ENCODE data around the gene WDR1.

WDR1 gene

GRCh38 chr4:10085386-10085785, 31.2 kb downstream of the WDR1 start:
- H3K27ac ChIP-seq (ENCODE audit: low read depth, low read length), result no peak overlapping the region
- TF ChIP-seq EZH2phosphoT487 (conservative IDR thresholded peaks at IDR 0.05; ENCODE audit: low read length) (no peak), CTCF (IDR thresholded peaks at IDR 0.05; ENCODE audit: insufficient read depth, low read length, poor library complexity, severe bottlenecking) (no peak)

GRCh38 chr4:10084651-10085358, 31.8 kb downstream of the WDR1 start:
- H2AFZ ChIP-seq (ENCODE audit: low read depth, low read length, severe bottlenecking), result no peak overlapping the region
- H3F3A ChIP-seq (ENCODE audit: insufficient read depth), result no peaks in the 10 kb centered on the region
- no peak overlapping the region for H3K27ac ChIP-seq (ENCODE audit: low read depth, low read length)
- H3K4me3 ChIP-seq (ENCODE audit: insufficient read depth, low read length, poor library complexity, severe bottlenecking), result no peak overlapping the region
- no peak overlapping the region for H3K9ac ChIP-seq (ENCODE audit: low read length)
- no peaks in the 10 kb centered on the region for H3K9me2 ChIP-seq (replicated peaks; ENCODE audit: insufficient read depth, low read length)
- TF ChIP-seq CTCF (IDR thresholded peaks at IDR 0.05; ENCODE audit: insufficient read depth, low read length, poor library complexity, severe bottlenecking), result no peak
- no peak for TF ChIP-seq EZH2phosphoT487 (conservative IDR thresholded peaks at IDR 0.05; ENCODE audit: low read length)
- H3K27me3 ChIP-seq (ENCODE audit: low read length), result no peaks in the 10 kb centered on the region
- no peak overlapping the region for H3K4me2 ChIP-seq (ENCODE audit: low read depth, low read length, poor library complexity, severe bottlenecking)
- H4K20me1 ChIP-seq (ENCODE audit: low read depth, low read length), result peaks cover 5% of the 10 kb centered on the region; the same call in 1 of the 2 replicates
- H3K36me3 ChIP-seq (ENCODE audit: low read length), result no peaks in the 10 kb centered on the region; the same call in 1 of the 2 replicates
- H3K9me3 ChIP-seq (ENCODE audit: insufficient read depth, low read length), result no peaks in the 10 kb centered on the region
- no peaks in the 10 kb centered on the region for H3K79me2 ChIP-seq (ENCODE audit: insufficient read depth, low read length)

More at GRCh38 chr4:10085386-10085785, 31.2 kb downstream of the WDR1 start:
- peaks cover 10% of the 10 kb centered on the region; the same call in 1 of the 2 replicates for H4K20me1 ChIP-seq (ENCODE audit: low read depth, low read length)
- H2AFZ ChIP-seq (ENCODE audit: low read depth, low read length, severe bottlenecking), result no peak overlapping the region
- no peak overlapping the region for H3K9ac ChIP-seq (ENCODE audit: low read length)
- peaks cover 3% of the 10 kb centered on the region; the same call in 1 of the 2 replicates for H3K36me3 ChIP-seq (ENCODE audit: low read length)
- H3K79me2 ChIP-seq (ENCODE audit: insufficient read depth, low read length), result no peaks in the 10 kb centered on the region
- no peak overlapping the region for H3K4me3 ChIP-seq (ENCODE audit: insufficient read depth, low read length, poor library complexity, severe bottlenecking)
- H3F3A ChIP-seq (ENCODE audit: insufficient read depth), result no peaks in the 10 kb centered on the region
- H3K9me2 ChIP-seq (replicated peaks; ENCODE audit: insufficient read depth, low read length), result no peaks in the 10 kb centered on the region
- H3K9me3 ChIP-seq (ENCODE audit: insufficient read depth, low read length), result no peaks in the 10 kb centered on the region
- no peak overlapping the region for H3K4me2 ChIP-seq (ENCODE audit: low read depth, low read length, poor library complexity, severe bottlenecking)
- H3K27me3 ChIP-seq (ENCODE audit: low read length), result no peaks in the 10 kb centered on the region

GRCh38 chr4:10083861-10084641, 32.5 kb downstream of the WDR1 start:
- Histone ChIP-seq H3K9me3 (ENCODE audit: insufficient read depth, low read length) (no peaks in the 10 kb centered on the region), H3F3A (ENCODE audit: insufficient read depth) (no peaks in the 10 kb centered on the region), H3K9me2 (replicated peaks; ENCODE audit: insufficient read depth, low read length) (no peaks in the 10 kb centered on the region), H3K4me3 (ENCODE audit: insufficient read depth, low read length, poor library complexity, severe bottlenecking) (no peak overlapping the region), H3K79me2 (ENCODE audit: insufficient read depth, low read length) (no peaks in the 10 kb centered on the region), H3K27me3 (ENCODE audit: low read length) (no peaks in the 10 kb centered on the region), H3K4me2 (ENCODE audit: low read depth, low read length, poor library complexity, severe bottlenecking) (no peak overlapping the region), H3K9ac (ENCODE audit: low read length) (no peak overlapping the region), H4K20me1 (ENCODE audit: low read depth, low read length) (no peaks in the 10 kb centered on the region), H3K36me3 (ENCODE audit: low read length) (no peaks in the 10 kb centered on the region; the same call in 1 of the 2 replicates), H2AFZ (ENCODE audit: low read depth, low read length, severe bottlenecking) (no peak overlapping the region), H3K27ac (ENCODE audit: low read depth, low read length) (no peak overlapping the region)
- TF ChIP-seq EZH2phosphoT487 (conservative IDR thresholded peaks at IDR 0.05; ENCODE audit: low read length) (no peak), CTCF (IDR thresholded peaks at IDR 0.05; ENCODE audit: insufficient read depth, low read length, poor library complexity, severe bottlenecking) (no peak)

Measured in SU-DHL-6 (cell line).